NT2/D1 (cell line): ENCODE measurements around the gene SERINC2.

ENCODE experiments used
- SUZ12 ChIP-seq: IDR thresholded peaks from 2 replicates; pipeline ENCODE4 v1.6.1; 2011; ENCODE audit not compliant: insufficient read length, insufficient read depth; ENCODE audit errors: extremely low read depth
- YY1 ChIP-seq: IDR thresholded peaks from 2 replicates; pipeline ENCODE4 v1.6.1; 2011; ENCODE audit not compliant: insufficient read length, insufficient read depth
- ZNF274 ChIP-seq: IDR thresholded peaks from 2 replicates; pipeline ENCODE4 v1.6.1; 2011; ENCODE audit warnings: mild to moderate bottlenecking, low read depth, low read length

GRCh38 chr1:31412732-31413404 is at the start of gene SERINC2:
- no peak for TF ChIP-seq YY1
- TF ChIP-seq ZNF274, result no peak
- no peak for TF ChIP-seq SUZ12
